NCI-H460 (cell line): ENCODE data around the gene FOXN1. TPM values are rescaled to one million over a fixed set of nuclear protein-coding genes. Genes with fewer than 3 reads are reported as not detected.

ENCODE experiments used
- DNase-seq: peaks from one replicate; pipeline ENCODE4 v3.0.0-alpha.2; 2016; ENCODE audit warnings: low read depth; ENCODE audit errors: extremely low read depth
- total RNA-seq: library from RNA; depleted of rRNA; stranded (reverse); fragments of >200 nt; shearing (Covaris generic); gene quantifications from 2 replicates; pipeline ENCODE4 v1.2.3, GENCODE V29; 2014

The FOXN1 gene
- total RNA-seq, 1 experiment from 2014 or later: not detected

DNA sequence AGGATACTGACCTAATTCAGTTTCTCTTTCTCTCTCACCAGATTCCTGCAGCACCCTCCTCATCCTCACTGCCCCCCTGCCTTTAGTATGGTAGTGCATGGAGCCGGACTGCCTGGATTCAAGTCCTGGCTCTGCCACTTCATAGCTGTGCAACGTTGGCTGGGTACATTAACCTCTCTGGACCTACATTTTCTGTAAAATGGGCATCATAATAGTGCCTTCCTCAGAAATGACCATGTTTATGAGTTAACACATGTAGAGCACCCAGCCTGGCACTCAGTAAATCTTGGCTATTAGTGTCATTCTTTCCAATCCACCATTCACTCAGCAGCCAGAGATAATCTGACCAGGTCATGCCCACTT lies 39.0 kb downstream of the FOXN1 start:
- no peak for DNase-seq

DNA sequence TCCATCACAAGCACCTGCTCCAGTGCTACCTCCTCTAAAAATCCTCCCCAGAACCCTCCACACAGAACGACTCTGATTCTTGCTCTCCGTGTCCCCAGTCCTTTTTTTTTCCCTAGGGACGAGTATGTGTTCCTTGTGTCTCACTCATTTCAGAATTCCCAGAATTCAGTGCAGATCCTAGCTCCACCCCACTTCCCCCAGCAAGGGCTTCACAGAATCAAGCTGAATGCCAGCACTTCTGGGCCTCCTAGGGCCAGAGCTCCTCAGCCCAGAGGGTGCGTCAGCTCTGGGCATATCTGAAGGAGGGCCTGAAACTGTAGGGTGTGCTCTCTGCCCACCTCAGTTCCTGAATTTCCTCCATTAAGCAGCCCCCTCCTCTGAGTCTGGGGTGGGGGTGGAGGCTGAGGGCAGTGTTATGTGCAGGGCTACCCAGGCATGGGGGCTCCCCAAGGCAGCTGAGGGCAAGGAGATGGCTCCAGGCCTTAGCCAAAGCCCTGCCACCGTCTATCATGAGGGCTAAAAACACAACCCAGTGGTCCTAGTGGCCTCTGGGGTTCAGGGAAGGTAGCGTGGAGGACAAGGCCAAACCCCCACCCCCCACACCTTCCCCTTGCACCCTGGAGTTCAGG lies 39.8 kb downstream of the FOXN1 start:
- no peak for DNase-seq

DNA sequence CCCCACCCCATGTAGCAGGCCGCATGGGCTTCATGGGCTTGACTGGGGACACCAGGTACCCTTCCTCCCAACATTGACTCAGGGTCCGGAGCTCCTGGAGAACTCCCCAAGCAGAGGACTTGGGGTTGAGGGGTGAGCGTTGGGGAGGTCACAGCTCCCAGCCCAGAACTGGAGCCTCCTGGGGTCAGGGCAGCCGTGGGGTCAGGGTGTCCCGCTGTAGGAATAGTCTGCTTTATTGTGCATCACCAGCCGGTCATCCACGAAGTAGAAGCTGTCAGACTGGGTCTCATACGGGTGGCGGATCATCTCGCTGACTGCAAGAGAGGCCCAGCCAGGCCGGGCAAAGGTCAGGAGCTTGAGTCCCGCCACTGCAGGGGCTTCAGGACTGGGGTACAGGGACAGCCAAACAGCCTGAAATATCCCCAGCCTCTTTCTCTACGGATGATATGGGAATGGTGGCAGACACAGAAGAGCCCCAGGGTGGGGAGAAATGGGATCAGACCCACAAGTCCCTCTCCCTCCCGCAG lies 41.0 kb downstream of the FOXN1 start:
- no peak for DNase-seq

DNA sequence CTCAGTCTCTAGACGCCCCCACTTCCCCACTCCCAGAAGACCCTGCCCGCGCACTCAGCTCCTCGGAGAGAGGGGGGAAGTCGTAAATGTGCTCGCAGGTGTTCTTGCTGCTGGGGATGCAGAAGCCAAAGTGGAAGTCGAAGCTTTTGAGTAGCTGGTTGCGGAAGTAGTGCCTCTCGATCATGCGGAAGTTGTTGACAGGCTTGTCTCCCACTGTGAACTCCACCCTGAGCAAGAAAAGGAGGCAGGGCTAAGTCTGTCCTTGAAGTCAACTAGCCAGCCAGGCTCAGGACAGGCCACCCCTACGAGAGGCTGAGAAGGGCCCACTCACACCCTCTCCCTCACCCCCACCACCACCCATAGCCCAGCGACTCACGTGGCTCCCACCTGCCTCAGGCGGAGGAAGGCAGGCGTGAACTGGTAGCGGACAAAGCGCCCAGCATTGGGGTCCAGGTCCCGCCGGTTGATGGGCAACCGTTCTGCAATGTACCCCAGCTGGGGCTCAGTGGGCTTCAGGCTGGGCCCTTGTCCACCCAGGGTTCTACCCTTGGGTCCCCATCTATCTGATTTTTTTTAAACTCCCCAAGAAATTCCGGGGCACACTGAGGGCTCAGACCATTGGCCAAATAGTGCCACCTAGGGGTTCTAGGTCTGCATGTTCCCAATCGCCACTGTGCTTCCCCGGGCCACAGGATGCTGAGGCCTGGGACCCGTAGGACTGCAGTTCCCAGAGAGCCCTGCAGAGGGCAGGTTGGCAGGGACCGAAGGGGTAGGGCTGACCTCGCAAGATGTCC lies 41.7 kb downstream of the FOXN1 start:
- DNase-seq: peak; percentile 85

DNA sequence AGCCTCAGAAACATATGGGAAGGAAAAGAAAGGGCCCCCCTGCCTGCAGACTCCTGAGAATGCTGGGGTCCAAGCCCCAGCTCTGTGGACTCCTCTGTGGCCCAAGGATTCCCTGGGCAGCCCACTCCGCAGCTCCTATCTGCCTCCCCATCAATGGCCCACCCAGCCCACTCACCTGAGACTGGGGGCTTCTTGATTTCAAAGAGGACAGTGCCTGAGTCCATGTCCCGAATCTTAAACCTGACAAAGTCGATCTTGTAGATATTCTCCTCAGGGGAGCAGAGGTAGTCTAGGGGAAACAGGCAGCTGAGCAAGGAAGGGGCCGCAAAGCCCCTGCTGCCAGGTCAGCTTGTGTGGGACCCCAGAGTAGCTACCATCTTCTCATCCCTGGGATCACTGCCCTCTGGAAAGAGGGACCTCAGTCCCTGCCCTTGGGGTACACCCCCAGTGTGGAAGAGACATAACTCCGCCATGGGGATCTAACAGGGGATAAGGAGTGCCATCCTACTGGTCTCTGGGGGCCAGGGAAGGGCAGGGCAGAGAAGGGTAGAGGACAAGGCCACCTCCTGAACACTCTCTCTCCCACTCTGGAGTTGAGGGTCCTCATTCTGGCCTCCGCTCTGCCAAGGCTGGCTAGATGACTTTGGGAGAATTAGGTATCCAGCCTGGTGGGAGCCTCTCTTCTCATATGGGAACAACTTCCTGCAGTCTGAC lies 42.4 kb downstream of the FOXN1 start:
- DNase-seq: no peak

DNA sequence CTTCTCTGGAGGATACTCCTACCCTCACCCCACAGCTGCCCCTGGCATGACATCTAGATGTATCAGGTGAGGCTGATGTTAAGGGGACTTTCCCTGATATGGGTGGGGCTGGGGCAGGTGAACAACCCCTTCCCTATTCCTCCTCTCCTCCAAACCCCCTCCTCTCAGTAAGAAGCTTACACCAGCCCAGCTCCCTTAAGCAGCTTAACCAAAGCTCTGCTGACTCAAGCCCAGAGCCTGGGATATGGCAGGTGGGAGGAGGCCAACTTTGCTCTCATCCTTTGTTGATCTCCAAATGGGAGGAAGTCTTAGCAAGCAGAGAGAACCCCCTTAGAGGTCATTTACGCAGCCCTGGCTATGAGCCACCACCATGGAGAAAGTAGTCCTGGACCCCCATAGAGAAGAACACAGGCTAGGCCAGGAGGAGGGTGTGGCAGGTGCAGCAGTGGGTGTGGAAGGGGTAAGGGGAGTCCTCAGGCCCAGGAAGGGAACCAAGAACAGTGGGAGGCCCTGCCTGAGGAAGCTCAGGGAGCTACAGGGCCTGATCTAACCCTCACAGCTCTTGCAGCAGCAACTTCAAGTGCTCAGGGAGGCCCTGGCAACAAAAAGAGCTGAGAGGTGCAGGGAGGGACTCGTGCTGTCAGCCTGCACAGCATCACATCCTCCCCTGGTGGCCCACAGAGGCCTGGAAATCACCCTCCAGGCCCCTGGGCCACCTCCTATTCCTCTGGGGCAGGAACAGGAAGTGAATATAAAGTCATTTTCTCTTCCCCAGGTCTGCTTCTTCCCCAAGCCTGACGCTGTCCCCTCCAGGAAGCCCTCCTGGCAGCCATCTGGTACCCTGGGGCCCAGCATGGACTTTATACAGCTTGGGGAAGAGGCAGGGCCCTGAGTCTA lies 43.3 kb downstream of the FOXN1 start:
- DNase-seq: no peak

DNA sequence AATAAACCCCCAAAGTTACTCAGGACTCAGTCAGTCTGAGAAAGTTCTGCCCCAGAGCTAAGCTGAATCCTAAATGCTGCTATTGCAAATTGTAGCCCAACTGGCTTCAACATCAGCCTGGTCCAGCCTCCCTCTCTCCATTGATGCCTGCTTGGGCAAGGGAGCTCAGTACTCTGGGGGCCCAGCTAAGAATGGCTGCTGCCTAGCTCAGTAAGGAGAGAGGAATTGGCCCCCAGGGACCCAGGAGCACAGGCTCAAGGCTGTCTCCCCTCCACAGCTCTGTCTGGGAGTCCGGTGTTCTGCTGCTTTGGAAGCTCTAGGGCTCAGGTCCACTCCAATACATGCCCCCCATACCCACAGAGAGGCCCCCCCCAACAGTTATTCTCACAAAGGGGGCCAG lies 44.7 kb downstream of the FOXN1 start:
- DNase-seq: no peak

DNA sequence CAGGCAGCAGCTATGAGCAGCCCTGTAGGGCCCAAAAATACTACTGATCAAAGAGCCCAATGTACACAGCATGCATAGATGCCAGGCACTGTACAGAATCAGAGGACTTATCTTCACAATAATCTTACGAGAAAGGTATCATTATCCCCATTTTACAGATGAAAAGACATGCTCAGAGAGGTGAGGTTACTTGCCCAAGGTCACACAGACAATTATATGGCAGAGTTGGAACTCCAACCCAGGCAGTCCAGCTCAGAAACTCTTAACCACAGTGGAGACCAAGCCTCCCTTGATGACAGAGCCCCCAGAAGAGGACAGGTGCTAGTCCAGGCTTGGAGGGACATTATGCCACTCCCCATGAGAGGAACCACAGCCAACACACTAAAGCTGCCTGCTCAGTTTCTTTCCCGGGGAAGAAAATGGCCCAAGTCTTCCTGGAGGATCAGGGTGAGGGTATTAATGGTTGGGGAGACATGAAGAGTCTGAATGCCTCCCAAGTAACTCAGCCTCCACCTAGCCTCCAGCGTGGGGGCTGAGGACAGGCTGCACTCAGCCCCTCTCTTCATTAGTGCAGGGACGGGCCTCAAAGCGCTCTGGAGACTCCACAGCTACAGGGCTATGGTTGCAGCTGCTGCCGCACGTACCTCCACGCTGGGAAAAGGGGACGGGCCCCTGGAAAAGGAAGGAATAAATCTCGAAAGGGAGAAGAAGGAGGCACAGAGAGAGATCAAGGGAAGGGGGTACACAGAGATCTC lies 45.5 kb downstream of the FOXN1 start:
- no peak for DNase-seq

DNA sequence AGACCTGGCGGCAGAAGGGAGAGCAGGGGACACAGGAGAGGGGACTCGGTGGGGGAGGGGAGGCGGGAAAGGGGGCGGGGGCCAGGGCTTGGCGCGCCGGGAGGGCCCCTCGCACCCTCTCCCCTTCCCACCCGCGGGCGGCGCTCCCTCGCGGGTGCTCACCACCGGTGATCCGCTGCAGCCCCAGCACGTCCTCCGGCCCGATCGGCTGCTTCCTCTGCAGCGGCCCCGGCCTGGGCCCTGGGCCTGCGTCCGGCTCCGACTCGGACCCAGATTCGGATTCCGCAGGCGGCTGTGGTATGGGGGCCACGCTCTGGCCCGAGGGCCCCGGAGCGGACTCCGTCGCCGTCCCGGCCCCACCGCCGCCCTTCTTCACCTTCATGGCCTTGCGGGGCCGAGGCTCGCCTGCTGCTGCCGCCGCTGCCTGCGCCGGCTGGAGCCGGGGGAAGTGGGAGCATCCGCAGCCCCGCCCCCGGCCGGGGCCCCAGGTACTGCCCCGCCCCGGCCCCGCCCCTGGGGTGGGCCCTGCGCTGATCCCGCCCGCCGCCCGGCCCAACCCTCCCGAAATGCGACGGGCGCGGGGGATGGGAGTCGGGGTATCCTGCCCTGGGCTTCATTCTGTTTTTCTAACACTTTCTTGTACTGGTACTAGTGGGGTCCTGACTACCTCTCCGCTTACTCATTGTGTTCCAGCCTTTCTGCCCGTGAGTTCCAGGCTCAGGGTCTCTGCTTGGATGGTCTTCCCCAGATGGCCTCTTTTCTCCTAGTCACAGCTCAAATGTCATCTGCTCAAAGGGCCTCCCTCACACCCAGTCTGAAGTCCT lies 46.2 kb downstream of the FOXN1 start, which contains the start of gene UNC119:
Gene UNC119, minus strand, starts transcription at position 449 of the 824 bp plus-strand sequence. Its CDS starts 67 bp downstream, at position 382.
- DNase-seq: peak; percentile 53

DNA sequence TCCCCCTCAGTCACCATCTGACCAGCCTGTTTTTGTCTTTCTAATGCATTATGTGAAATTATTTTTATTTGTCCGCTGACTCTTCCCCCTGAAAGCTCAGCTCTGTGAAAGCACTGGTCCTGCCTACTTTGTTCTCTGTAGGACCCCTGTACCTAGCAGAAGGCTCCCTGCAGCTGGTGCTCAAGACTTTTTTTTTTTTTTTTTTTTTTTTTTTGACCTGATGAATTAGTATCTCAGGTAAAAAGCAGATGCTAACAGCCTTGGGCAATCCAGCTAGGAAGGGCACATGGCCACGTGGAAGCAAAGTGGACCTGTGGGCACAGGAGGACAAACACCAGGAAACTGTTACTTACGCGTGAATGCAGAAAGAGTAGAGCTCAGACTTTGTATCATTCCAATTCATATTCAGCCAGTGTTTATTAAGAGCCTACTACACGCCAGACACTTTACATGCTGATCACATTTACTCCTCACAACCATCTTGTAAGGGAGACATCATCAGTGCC lies 46.9 kb downstream of the FOXN1 start:
- no peak for DNase-seq

DNA sequence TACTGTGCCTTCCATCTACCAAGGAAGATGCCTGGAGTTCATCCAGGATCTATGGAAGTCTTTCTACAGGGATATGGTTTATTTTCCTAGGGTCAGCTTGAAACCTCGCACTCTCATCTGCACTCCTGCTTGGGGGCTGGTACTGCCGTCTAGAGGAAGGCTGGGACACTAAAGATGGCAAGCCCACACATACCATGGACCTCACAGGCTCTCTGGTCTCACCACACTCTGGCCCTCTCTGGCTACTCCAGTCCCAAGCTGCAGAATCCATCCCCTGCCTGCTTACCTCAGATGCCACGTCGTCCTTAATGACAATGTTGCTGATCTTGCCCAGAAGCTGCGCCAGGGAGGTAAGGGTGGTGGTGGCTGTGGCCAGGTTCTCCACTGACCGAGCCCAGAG lies 48.4 kb downstream of the FOXN1 start:
- no peak for DNase-seq

DNA sequence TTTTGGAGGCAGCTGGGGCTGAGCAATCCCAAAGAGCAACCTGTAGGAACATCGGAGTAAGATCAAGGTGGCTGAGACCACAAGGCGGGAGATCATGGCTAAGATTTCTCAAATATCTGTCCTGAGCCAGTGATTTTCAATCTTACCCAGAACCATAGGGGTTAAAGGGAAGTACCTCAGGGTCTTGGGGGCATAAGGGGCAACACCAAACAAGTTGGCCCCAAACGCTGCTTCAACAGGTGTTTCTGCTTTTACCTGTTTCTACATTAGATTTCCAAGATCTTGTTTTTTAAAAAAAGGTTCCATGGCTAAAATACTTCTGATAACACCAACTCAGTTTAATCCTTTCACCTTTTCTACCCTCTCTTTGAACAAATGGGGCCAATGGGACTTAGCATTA lies 48.9 kb downstream of the FOXN1 start:
- no peak for DNase-seq

DNA sequence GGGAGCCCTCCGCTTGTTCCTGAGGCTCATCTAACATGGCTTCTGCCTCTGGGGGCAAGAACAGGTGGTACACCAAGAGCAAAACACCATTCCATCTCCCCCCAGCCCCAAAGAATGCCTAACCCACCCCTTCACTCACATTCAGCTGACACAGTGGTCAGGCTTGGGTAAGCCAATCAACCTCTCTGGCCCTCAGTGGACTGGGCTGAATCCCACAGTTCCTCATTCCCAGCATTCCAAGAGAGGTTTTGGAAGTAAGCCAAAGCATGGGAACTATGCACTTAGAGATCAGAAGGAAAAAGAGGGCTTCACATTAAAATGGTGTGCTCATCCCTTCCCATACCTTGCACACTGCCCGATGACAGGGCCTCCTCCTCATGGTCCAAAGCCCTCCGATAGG lies 57.3 kb downstream of the FOXN1 start:
- no peak for DNase-seq

DNA sequence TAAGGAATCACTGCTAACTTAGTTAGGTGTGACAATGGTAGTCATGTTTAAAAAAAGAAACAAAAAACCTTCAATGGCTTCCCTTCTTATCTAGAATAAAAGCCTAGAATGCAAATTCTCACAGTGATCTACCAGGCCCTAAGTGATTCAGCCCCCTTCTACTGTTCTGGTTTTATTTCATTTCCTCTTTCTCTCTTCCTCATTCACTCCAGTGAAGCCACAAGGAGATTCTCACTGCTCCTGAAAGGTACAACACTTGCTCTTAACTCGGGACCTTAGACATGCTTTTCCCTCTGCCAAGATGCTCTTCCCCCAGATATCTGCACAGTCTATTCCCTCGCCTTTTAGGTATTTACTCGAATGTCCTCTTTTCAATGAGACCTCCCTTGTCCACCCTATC lies 61.5 kb downstream of the FOXN1 start:
- DNase-seq: no peak

DNA sequence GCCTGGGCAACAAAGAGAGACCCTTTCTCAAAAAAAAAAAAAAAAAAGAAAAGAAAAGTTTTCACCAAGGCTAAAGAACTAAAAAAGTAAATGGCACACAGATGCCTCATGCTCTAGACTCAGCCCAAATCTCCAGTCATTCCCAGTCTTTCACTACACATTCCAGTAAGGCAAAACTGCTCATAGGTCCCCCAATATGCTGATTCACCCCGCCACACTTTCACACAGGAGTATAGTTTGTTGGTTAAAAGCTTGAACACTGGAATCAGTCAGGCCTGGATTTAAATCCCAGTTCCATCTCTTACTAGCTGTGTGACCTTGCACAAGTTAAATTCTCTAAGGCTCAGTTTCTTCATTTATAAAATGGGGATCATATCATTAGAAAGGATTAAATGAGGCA lies 63.3 kb downstream of the FOXN1 start:
- DNase-seq: no peak

DNA sequence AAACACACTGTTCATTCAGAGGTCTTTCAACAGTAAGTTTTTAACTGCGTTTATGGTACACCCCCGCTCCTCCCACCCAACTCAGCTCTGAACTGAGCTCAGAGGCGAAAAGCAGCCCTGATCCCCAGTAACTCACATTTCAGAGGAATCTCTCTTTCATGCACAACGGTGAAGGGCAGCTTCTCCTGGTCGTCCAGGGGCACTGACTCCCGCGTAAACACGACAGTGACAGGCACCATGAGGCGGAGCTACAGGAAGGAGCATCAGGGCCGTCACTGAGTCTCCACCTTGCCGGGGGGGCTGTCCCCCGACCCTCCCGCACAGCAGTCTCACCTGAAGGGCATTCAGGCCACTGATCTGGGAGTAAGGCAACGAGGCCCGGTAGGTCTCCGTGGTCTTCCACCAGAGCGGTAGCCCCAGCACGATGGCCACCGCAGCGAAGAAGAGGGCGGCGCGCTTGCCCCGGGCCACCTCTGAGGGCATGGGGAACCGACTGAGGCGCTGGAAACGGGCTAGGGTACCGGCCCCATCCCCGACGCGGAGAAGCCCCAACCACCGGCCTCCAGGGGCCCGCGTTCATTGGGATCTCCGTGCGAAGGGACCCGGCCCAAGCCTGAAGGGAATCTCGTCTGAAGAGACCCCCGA lies 64.7 kb downstream of the FOXN1 start:
- DNase-seq: no peak

DNA sequence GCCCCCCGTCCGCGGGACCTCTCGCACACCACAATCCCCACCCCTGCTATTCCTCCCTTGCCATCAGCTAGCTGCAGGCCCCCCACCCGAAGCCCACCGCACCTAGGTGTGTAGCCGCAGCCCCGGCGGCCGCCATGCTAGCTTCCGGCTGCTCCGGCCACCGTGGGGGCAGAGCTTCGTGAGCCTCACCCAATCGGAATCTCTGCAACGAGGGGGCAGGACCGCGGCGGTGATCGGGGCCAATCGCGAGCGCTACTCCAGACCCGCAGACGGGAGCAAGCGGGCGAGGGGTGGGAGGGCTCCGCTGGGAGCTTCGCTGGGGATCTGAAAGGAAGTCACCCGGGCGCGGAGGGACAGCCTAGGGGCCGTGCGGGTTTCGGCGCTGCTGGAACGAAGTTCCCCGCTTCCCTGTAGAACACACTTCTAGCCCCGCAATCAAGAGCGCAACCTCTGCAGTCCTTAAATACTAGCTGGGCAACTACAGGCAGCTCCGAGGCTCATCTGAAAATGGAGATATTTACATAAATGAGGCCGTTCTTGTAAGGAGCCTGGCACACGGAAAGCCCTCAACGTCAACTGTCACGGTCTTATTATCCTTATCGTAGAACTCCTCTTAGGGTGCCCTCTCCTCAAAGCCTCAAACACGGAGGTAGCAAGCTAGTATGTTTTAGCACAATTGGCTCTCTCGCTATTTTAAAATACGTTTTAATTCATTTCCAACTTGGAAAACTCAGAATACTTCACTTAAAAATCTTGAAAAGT lies 65.4 kb downstream of the FOXN1 start, which contains the start of gene PIGS:
Gene PIGS, minus strand, starts transcription at position 164 of the 762 bp plus-strand sequence. Its CDS starts 28 bp downstream, at position 136.
- peak; percentile 90 for DNase-seq
